DLD1 (cell line): Measurements from ENCODE around the gene TARBP1.

ENCODE experiments used
- in situ Hi-C: cut with HindIII; loops from 2 replicates; pipeline ENCODE4 v1.10.0; 2017; ENCODE audit warnings: low sequenced_read_pairs

The TARBP1 gene

GRCh38 chr1:234488054-234489006, 9.4 kb upstream of the TARBP1 start:
- in situ Hi-C loops = no loop called here

- in situ Hi-C loops = no loop called here
Observed at GRCh38 chr1:234486858-234487840, 8.2 kb upstream of the TARBP1 start.

GRCh38 chr1:234484991-234485739, 6.2 kb upstream of the TARBP1 start:
- in situ Hi-C loops = no loop called here

- in situ Hi-C loops = no loop called here
Observed at GRCh38 chr1:234484218-234484617, 5.2 kb upstream of the TARBP1 start.

GRCh38 chr1:234481771-234482170, 2.8 kb upstream of the TARBP1 start:
- in situ Hi-C loops = no loop called here

- in situ Hi-C loops = no loop called here
Observed at GRCh38 chr1:234479866-234480265, 887 bp upstream of the TARBP1 start.

GRCh38 chr1:234479310-234479559, 256 bp upstream of the TARBP1 start:
- in situ Hi-C loops = no loop called here

GRCh38 chr1:234478152-234478480, 863 bp downstream of the TARBP1 start:
- in situ Hi-C loops = no loop called here

- in situ Hi-C loops = no loop called here
Observed at GRCh38 chr1:234477386-234478151, 1.4 kb downstream of the TARBP1 start.

- in situ Hi-C loops = no loop called here
Observed at GRCh38 chr1:234476172-234476571, 2.8 kb downstream of the TARBP1 start.

GRCh38 chr1:234475167-234475793, 3.7 kb downstream of the TARBP1 start:
- in situ Hi-C loops = no loop called here

GRCh38 chr1:234474375-234474774, 4.6 kb downstream of the TARBP1 start:
- in situ Hi-C loops = no loop called here

GRCh38 chr1:234473118-234473517, 5.9 kb downstream of the TARBP1 start:
- in situ Hi-C loops = no loop called here

GRCh38 chr1:234469376-234469775, 9.6 kb downstream of the TARBP1 start:
- in situ Hi-C loops = no loop called here

- in situ Hi-C loops = no loop called here
Observed at GRCh38 chr1:234468580-234468979, 10.4 kb downstream of the TARBP1 start.

- in situ Hi-C loops = no loop called here
Observed at GRCh38 chr1:234467821-234468220, 11.2 kb downstream of the TARBP1 start.

GRCh38 chr1:234466945-234467344, 12.0 kb downstream of the TARBP1 start:
- in situ Hi-C loops = no loop called here

GRCh38 chr1:234463749-234464148, 15.2 kb downstream of the TARBP1 start:
- in situ Hi-C loops = no loop called here

- in situ Hi-C loops = no loop called here
Observed at GRCh38 chr1:234460652-234461051, 18.3 kb downstream of the TARBP1 start.
